ENCODE data around the gene CSRP2.

The CSRP2 gene

DNA sequence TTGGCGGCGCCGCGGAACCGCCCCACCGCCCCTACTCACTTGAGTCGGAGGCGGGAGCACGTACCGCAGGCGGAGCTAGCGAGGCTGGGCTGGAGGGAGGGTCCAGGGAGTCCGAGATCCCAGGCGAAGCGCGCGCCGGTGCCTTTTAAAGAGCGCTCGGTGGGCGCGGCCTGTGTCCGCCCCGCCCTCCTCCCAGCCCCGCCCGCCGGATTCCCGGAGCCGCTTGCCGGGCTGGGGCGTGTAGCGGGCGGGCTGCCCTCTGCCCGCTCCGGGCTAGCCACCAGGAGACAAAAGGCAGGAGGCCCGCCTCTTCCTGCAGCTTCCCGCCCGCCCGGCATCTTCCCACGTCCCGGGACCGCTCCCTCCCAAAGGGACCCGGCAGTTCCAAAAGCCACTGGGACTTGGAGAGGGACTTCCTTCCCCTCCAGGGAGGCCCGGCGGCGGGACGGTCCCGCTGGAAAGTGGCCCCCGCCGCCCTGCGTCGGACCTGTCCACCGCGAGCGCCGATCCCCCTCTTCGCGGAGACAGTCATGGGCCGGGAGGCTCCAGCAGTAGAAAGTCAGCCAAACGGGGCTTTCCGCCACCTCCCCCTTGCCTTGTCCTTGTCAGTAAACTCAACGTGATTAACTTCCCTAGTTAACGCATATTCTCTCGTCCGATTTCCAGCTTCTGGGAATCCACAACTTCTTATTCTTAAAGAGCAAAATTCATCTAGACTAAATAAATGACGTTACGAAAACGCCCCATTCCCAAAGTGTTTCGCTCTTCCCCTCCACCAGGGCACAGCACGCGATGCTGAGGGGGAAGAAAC lies at the start of gene CSRP2:
Gene CSRP2 (minus strand): TSS at position 121 of the 811 bp plus-strand sequence. CDS start 12,759 bp downstream, outside the sequence.
- DNase-seq (ENCODE audit: low read depth): peak; percentile 78
- peak within 1 kb of the TSS; percentile 78 for H3K4me3 ChIP-seq (ENCODE audit: low read depth, low read length)

DNA sequence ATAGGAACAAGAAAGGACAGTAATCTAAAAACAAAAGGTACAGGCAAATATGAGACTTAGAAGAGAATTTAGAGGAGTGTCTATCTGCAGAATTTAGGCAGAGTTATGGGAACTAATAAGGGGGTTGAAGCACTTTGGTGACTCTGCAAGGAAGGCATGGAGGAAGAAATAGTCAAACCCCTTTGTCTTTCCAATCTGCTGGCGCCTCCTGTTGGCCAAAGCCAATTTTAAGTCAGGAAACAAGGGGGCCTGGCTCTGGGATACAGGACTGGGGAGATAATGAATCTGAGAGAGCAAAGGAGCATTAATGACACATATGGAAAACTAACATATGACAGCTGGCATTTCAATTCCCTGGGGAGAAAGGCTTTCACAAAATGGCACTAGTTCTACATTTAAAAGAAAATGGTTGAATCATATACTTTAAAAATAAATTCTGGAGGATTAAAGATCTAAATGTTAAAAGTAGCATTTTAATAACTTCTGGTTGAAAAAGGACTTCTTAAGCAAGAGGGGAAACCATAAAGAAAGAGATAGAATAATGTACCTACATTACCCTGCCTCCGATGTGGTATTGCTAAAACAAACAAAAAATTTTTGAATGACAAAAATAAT lies 48.5 kb upstream of the CSRP2 start:
- TF ChIP-seq, protein P1, sequence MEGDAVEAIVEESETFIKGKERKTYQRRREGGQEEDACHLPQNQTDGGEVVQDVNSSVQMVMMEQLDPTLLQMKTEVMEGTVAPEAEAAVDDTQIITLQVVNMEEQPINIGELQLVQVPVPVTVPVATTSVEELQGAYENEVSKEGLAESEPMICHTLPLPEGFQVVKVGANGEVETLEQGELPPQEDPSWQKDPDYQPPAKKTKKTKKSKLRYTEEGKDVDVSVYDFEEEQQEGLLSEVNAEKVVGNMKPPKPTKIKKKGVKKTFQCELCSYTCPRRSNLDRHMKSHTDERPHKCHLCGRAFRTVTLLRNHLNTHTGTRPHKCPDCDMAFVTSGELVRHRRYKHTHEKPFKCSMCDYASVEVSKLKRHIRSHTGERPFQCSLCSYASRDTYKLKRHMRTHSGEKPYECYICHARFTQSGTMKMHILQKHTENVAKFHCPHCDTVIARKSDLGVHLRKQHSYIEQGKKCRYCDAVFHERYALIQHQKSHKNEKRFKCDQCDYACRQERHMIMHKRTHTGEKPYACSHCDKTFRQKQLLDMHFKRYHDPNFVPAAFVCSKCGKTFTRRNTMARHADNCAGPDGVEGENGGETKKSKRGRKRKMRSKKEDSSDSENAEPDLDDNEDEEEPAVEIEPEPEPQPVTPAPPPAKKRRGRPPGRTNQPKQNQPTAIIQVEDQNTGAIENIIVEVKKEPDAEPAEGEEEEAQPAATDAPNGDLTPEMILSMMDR (IDR thresholded peaks at IDR 0.05; ENCODE audit: insufficient read depth, low read depth, low read length, missing control alignments): peak; percentile 51

More for the DNA sequence above, at the start of gene CSRP2:
- TF ChIP-seq, protein P1 (IDR thresholded peaks at IDR 0.05; ENCODE audit: insufficient read depth, low read depth, low read length, missing control alignments): no peak

DNA sequence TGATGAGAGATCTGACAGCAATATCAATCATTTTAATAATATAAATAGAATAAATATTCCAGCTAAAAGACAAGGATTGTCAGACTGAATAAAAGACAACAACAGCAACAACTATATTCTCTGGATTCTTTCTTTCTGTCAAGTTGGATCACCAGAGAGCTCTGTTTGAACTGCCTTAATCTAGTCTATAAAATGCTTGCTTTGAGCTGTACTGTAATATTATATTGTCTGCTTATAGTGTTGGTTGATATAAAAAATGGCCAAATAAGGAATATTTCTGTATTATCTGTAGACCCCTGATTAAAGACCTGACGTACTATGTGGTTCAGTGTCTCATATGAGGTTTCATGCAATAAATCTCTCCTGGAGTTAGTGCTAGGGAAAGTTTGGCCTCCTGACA lies 46.3 kb upstream of the CSRP2 start:
- DNase-seq (ENCODE audit: low read depth): no peak
- no peak overlapping the region for H3K4me3 ChIP-seq (ENCODE audit: low read depth, low read length)
- TF ChIP-seq, protein P1 (IDR thresholded peaks at IDR 0.05; ENCODE audit: insufficient read depth, low read depth, low read length, missing control alignments): no peak

More for the DNA sequence above, 48.5 kb upstream of the CSRP2 start:
- peak; percentile 47 for DNase-seq (ENCODE audit: low read depth)
- H3K4me3 ChIP-seq (ENCODE audit: low read depth, low read length): no peak overlapping the region

DNA sequence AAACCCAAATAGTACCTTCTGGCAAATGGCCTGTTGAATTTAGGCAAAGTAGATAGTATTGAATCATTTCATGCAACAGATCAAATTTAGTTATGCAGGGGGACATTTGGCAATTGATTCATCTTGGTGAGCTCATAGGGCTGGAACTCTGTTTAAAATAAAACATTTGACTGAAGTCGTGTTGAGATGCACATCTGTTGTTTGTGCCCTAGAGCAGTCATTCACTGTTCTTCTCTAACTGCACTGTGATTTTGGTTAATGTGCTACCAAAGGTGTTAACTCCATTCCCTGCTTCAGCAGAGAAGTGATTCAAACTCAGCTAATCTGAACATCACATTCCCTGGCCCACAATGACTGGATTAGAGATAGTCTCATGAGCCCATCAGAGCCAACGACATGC lies 44.0 kb upstream of the CSRP2 start:
- no peak for DNase-seq (ENCODE audit: low read depth)
- TF ChIP-seq, protein P1 (IDR thresholded peaks at IDR 0.05; ENCODE audit: insufficient read depth, low read depth, low read length, missing control alignments): no peak
- no peak overlapping the region for H3K4me3 ChIP-seq (ENCODE audit: low read depth, low read length)

DNA sequence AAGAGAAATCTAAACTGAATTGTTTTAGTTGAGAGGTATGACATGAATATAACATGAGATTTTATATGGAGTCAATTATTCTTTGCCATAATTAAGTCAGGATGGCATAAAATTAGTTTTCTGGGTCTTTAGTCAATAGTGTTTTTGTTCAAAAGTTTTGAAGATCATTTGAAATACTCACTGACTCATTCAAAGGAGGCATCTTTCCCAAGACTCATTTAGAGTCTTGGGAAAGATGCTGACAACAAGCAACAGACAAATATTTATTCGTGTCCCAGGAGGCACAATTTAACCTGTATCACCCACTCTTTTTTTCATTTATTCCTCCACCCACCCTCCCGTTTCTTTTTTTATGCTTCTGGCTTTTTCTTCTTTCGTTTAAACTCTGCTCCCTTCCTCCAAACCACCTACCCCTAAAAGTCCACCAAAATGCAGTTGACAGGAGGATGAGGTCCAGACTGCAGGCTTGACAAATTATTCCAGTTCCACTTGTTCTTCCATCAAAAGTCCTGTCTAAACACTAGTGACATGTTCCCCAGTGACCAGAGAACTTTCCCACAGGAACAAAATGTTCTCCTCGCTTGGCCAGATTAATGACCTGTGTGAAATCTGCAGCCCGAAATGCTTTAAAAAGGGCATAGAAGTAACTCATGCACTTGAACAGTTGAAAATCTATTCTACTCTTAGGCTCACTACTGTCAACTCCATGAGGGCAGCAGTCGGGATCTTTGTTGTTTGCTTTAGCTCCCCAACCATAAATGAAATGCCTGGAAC lies 43.3 kb upstream of the CSRP2 start:
- TF ChIP-seq, protein P1 (IDR thresholded peaks at IDR 0.05; ENCODE audit: insufficient read depth, low read depth, low read length, missing control alignments): no peak
- no peak for DNase-seq (ENCODE audit: low read depth)
- no peak overlapping the region for H3K4me3 ChIP-seq (ENCODE audit: low read depth, low read length)

DNA sequence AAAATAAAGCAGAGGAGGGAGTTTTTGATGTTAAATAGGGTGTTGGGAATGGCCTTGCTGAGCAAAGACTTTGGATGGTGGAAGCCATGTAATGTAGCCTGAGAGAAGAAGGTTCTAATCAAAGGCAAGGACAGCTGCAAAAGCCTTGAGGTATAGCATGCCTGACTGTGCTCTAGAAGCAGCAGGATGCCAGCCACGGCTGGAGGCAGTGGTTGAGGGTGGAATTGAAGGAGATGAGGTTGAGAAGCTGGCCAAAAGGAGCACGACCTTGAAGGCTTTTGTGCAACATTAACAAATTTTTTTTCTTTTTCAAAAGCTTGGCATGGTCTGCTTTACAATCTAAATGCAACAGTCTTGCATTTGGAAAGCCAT lies 42.3 kb upstream of the CSRP2 start:
- no peak overlapping the region for H3K4me3 ChIP-seq (ENCODE audit: low read depth, low read length)

More for the DNA sequence above, 42.3 kb upstream of the CSRP2 start:
- DNase-seq (ENCODE audit: low read depth): no peak
- TF ChIP-seq, protein P1 (IDR thresholded peaks at IDR 0.05; ENCODE audit: insufficient read depth, low read depth, low read length, missing control alignments): no peak

Measured in GM12865 (cell line).